Omental fat pad (tissue), 4 donors: ENCODE data around the gene ETV4. TPM values are rescaled to one million over a fixed set of nuclear protein-coding genes. Genes with fewer than 3 reads are reported as not detected.

ENCODE experiments used
- ATAC-seq: fragments of 150-250 bp; one replicate; pipeline ENCODE4 v1.9.1; 2016; ENCODE audit warnings: mild to moderate bottlenecking, moderate library complexity; ENCODE audit not compliant: low FRiP score
- DNase-seq: peaks from one replicate; pipeline ENCODE4 v3.0.0-alpha.2; 2019; ENCODE audit warnings: low spot score
- total RNA-seq, 4 donors: library from RNA; depleted of rRNA; stranded (reverse); fragments of >200 nt; gene quantifications; one replicate each; pipeline ENCODE4 v1.1.0, GENCODE V29; 2016
- TF ChIP-seq, protein P1 (sequence below), 3 donors: fragments of 450-650 bp; IDR thresholded peaks; one replicate each; pipeline ENCODE4 v1.5.1; 2016 to 2017; ENCODE audit warnings: antibody characterized with exemption in 3 of 3, mild to moderate bottlenecking in 3 of 3, moderate library complexity in 2 of 3

Gene ETV4
- total RNA-seq, 4 donors from 2014 or later = 0.37 to 1.3 TPM; not detected in 2

DNA sequence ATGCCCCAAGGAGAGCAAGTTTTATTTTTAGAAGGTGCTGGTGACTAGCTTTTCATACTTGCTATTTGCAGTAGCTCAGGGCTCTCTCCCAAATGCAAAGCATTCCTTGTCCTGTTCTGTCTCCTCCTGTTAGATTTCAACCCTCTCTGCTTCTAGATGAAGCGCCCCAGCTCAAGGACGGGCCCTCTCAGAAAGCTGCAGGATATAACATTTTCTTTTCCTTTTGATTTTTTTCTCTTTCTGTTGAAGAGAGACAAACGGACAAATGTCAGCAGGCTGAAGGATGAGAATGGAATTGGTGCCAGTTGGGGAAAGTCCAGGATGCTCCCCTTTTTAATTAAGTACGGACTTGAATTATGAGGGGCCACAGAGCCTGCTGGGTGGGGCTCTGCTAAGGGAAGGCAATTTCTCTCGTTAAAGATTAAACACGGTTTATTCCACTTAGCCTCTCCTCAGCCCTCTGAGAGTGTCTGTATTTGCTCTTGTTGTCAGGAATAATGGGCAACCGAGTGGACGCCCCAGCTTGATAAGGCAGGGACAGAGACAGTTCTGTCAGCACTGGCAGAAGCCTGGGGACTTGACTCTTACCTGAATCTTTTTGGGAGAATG, 6.2 kb upstream of the ETV4 start:
- DNase-seq (no peak), ATAC-seq (no peak)
- TF ChIP-seq, protein P1, sequence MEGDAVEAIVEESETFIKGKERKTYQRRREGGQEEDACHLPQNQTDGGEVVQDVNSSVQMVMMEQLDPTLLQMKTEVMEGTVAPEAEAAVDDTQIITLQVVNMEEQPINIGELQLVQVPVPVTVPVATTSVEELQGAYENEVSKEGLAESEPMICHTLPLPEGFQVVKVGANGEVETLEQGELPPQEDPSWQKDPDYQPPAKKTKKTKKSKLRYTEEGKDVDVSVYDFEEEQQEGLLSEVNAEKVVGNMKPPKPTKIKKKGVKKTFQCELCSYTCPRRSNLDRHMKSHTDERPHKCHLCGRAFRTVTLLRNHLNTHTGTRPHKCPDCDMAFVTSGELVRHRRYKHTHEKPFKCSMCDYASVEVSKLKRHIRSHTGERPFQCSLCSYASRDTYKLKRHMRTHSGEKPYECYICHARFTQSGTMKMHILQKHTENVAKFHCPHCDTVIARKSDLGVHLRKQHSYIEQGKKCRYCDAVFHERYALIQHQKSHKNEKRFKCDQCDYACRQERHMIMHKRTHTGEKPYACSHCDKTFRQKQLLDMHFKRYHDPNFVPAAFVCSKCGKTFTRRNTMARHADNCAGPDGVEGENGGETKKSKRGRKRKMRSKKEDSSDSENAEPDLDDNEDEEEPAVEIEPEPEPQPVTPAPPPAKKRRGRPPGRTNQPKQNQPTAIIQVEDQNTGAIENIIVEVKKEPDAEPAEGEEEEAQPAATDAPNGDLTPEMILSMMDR (IDR thresholded peaks at IDR 0.05) = no peak

DNA sequence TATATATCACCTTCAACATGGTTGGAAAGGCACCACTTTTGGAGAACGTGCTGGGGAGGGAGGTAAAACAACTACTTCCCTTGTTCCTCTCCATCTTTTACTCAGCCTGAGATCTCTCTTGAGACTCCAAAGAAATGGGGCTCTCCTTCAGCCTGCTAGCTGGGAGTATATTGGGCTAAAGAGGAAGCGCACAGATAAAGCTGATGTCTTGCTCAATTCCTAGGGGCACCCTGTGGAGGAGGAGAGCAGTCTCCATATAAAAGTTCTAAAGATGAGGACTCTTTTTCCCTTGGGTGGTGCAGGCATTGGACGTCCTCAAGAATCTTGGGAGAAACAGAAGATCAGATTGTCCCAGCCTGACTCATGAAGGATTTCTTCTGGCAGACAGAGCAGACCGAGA, 4.6 kb upstream of the ETV4 start:
- ATAC-seq = no peak
- DNase-seq = no peak
- TF ChIP-seq, protein P1 (IDR thresholded peaks at IDR 0.05) = no peak

DNA sequence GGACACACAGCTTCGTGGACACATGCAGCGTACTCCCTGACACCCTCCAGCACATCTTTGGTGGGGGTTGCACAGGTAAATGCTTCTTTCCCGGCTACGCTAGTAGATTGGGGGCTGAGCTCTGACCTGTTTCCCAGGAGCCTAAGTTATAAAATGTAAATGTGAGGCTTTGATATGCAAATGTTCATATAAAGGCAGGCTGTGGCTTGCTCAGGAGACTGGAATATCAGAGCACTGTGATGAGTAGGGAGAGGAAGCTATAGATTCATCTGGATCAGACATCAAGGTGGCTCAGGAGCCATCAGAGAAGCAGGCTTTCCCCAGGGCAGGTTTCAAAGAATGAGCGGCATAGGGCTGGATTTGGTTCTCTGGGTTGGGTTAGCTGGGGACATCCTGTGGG, 3.4 kb upstream of the ETV4 start:
- ATAC-seq (no peak), DNase-seq (no peak)
- TF ChIP-seq, protein P1 (IDR thresholded peaks at IDR 0.05) = no peak

DNA sequence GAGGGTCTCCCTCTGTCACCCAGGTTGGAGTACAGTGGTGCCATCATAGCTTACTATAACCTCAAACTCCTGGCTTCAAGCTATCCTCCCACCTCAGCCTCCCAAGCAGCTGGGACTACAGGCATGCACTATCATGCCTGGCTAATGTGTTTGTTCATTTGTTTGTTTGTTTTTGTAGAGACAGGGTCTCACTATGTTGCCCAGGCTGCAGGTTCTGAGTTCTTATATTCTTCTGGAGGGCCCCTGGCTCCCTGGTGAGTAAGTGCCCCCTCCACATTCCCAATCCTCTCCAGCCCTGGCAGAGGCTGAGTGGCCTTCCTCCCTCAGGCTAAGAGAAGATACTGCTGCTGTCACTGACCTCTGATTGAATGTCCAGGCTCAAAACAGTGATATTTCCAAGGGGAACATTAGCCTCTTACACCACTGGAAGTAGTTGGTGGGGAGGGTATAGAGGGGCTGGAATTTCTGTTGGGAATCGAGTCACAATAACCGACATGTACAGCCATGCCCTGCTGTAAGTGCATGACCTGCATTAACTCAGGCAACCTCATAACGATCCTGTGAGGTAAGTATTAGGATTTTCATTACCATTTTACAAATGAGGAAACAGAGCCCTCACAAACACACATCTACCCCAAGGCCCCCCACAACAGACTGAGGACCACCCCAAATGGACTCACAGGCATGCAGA, 2.7 kb upstream of the ETV4 start:
- ATAC-seq (no peak), DNase-seq (no peak)
- TF ChIP-seq, protein P1 (IDR thresholded peaks at IDR 0.05) = no peak

DNA sequence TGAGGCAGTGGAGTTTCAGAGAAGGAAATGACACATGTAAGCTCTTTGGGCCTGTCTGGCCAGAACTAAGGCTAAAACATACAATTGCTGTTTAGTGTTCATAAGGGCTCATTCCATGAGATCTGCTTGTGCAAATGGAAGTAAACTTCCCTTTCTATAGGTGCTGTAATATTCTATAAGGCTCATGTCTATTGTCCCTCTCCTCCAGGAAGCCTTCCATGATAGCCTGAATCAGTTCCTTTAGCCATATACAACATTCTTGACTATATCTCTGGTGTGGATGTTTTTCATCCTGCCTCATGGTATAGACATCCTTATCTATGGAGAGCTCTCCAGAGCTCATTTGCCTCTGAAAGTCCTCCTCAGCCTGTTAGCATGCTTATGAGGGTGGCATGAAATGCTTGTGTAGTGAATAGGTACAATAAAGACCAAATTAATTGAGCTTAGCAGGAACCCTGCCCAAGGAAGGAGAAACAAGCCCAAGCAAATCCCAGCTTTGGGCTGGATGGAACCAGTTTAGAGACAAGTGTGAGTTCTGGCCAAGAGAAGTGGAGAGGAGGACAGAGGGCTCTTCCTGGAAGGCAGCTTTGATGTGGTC, 1.6 kb upstream of the ETV4 start:
- TF ChIP-seq, protein P1 (IDR thresholded peaks at IDR 0.05) = no peak
- ATAC-seq (no peak), DNase-seq (no peak)

DNA sequence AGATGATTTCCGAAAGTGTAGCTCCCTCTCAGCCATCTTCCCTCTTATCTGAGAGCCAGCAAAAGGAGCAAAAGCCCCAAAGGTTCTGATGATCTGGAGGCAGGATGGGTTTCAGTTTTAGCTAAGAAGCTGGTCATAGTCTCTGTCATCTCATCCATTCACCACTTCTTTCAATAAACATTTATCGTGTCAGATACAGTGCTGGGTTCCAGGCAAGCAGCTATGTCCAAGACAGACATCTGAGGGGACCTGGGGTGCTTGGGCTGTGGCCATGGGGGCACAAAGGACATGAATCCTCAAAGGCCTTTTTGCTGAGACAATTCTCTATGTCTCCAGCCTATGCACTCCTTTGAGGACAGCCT, 1.0 kb upstream of the ETV4 start:
- no peak for ATAC-seq
- DNase-seq = no peak
- TF ChIP-seq, protein P1 (IDR thresholded peaks at IDR 0.05) = no peak

DNA sequence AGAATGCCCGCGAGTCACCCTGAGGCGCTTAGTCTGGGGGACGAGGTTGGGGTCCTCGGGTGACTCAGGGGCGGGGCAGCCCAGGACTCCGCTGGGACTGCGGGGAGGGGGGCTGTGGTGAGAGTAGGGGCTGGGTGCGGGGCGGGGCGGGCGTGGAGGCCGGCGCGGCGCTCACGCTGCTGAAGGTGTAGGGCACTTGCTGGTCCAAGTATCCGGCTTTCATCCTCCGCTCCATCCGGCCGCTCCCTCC, 832 bp downstream of the ETV4 start:
- TF ChIP-seq, protein P1 (IDR thresholded peaks at IDR 0.05) = no peak

More for the DNA sequence above, 832 bp downstream of the ETV4 start:
- no peak for DNase-seq
- peak; percentile 21 for ATAC-seq
